CD14-positive monocyte (primary cell): ENCODE measurements around the gene GLIPR1. TPM values are rescaled to one million over a fixed set of nuclear protein-coding genes. Genes with fewer than 3 reads are reported as not detected.
"Not testable (repeated sequence)": the region's sequence is repeated elsewhere in the genome, so short reads cannot be mapped to it uniquely, and the experiment has no call there.

Experiments used
- DNase-seq, 3 donors: peaks; one replicate each; pipeline ENCODE4 v3.0.0-alpha.2; 2011 to 2022
- H2AFZ ChIP-seq: 2 replicates; pipeline ENCODE4 v1.6.0; 2012; ENCODE audit warnings: mild to moderate bottlenecking, low read depth, low read length, inconsistent platforms; ENCODE audit not compliant: insufficient read depth, poor library complexity, severe bottlenecking
- H3K27ac ChIP-seq, 2 donors: 1 replicate in 1 of 2; 2 replicates in 1 of 2; pipeline ENCODE4 v1.5.1; 2012 to 2013; ENCODE audit warnings: low read length in 2 of 2, control low read depth in 1 of 2, inconsistent platforms in 1 of 2, low read depth in 1 of 2, mild to moderate bottlenecking in 1 of 2
- H3K27me3 ChIP-seq, 2 donors: one replicate each; pipeline versions ENCODE4 v1.6.0 to v1.6.1; 2011 to 2013; ENCODE audit warnings: low read length in 2 of 2; ENCODE audit not compliant: control insufficient read depth in 2 of 2, insufficient read depth in 2 of 2
- H3K36me3 ChIP-seq, 2 donors: replicated peaks in 1 of 2; 1 replicate in 1 of 2; 2 replicates in 1 of 2; pipeline versions ENCODE4 v1.5.1 to v1.6.1; 2012 to 2013; ENCODE audit warnings: low read length in 2 of 2, control low read depth in 1 of 2, inconsistent platforms in 1 of 2, mild to moderate bottlenecking in 1 of 2; ENCODE audit not compliant: insufficient read depth in 2 of 2, control insufficient read depth in 1 of 2
- H3K4me1 ChIP-seq, 2 donors: 1 replicate in 1 of 2; 2 replicates in 1 of 2; pipeline versions ENCODE4 v1.5.1 to v1.6.1; 2012 to 2013; ENCODE audit warnings: low read length in 2 of 2, control low read depth in 1 of 2, inconsistent platforms in 1 of 2, mild to moderate bottlenecking in 1 of 2, moderate library complexity in 1 of 2; ENCODE audit not compliant: insufficient read depth in 2 of 2, control insufficient read depth in 1 of 2
- H3K4me2 ChIP-seq: replicated peaks from 2 replicates; pipeline ENCODE3; 2012; ENCODE audit warnings: low read length, moderate library complexity, mild to moderate bottlenecking; ENCODE audit not compliant: poor library complexity, severe bottlenecking; ENCODE audit errors: extremely low read depth
- H3K4me3 ChIP-seq, 3 experiments: fragments of 200-600 bp in 1 of 3; sonication (generic) in 1 of 3; replicated peaks in 1 of 3; 1 replicate in 2 of 3; 2 replicates in 1 of 3; pipeline ENCODE4 v1.5.1; 2011 to 2013; ENCODE audit warnings: low read length in 3 of 3, mild to moderate bottlenecking in 3 of 3, control low read depth in 2 of 3, low read depth in 2 of 3, inconsistent platforms in 1 of 3, moderate library complexity in 1 of 3
- H3K79me2 ChIP-seq: 2 replicates; pipeline ENCODE4 v1.6.0; 2012; ENCODE audit warnings: mild to moderate bottlenecking, control low read depth, inconsistent platforms, low read length, moderate library complexity; ENCODE audit not compliant: insufficient read depth
- H3K9ac ChIP-seq: 2 replicates; pipeline ENCODE4 v1.6.0; 2017; ENCODE audit warnings: low read length, mild to moderate bottlenecking; ENCODE audit not compliant: insufficient read depth, poor library complexity, severe bottlenecking
- H3K9me3 ChIP-seq, 2 donors: replicated peaks in 1 of 2; 1 replicate in 1 of 2; 2 replicates in 1 of 2; pipeline versions ENCODE4 v1.5.1 to v1.6.1; 2012 to 2013; ENCODE audit warnings: low read length in 2 of 2, control low read depth in 1 of 2; ENCODE audit not compliant: control insufficient read depth in 1 of 2, insufficient read depth in 1 of 2
- H4K20me1 ChIP-seq: 2 replicates; pipeline ENCODE4 v1.6.0; 2012; ENCODE audit warnings: mild to moderate bottlenecking, low read length, control low read depth, moderate library complexity; ENCODE audit not compliant: insufficient read depth
- H3K27ac Mint-ChIP-seq, 7 donors: one replicate each; pipeline ENCODE4 v1.8.0; 2020; ENCODE audit warnings: mild to moderate bottlenecking in 7 of 7, mixed read lengths in 7 of 7, moderate library complexity in 6 of 7, inconsistent platforms in 2 of 7
- H3K27me3 Mint-ChIP-seq, 3 donors: one replicate each; pipeline ENCODE4 v1.8.0; 2021 to 2022; ENCODE audit warnings: low read depth in 3 of 3, mild to moderate bottlenecking in 3 of 3, mixed read lengths in 3 of 3, moderate library complexity in 3 of 3, inconsistent platforms in 1 of 3
- H3K36me3 Mint-ChIP-seq, 2 donors: one replicate each; pipeline ENCODE4 v1.8.0; 2020; ENCODE audit warnings: mixed read lengths in 2 of 2, inconsistent platforms in 1 of 2, mild to moderate bottlenecking in 1 of 2
- H3K4me1 Mint-ChIP-seq: one replicate; pipeline ENCODE4 v1.8.0; 2020; ENCODE audit warnings: mild to moderate bottlenecking, mixed read lengths
- H3K4me3 Mint-ChIP-seq, 2 donors: one replicate each; pipeline ENCODE4 v1.8.0; 2020; ENCODE audit warnings: mild to moderate bottlenecking in 2 of 2, mixed read lengths in 2 of 2, moderate library complexity in 1 of 2
- H3K9me3 Mint-ChIP-seq, 7 donors: one replicate each; pipeline ENCODE4 v1.8.0; 2020 to 2022; ENCODE audit warnings: mixed read lengths in 7 of 7, mild to moderate bottlenecking in 6 of 7, moderate library complexity in 6 of 7, inconsistent platforms in 2 of 7
- WGBS: methylation state at CpG from one replicate; pipeline ENCODE4 v1.1.5; 2013; ENCODE audit warnings: missing lambda C conversion rate; ENCODE audit not compliant: insufficient coverage; 5-methylcytosine and 5-hydroxymethylcytosine counted together
- intact Hi-C, 2 donors: fragments of 100-400 bp; cut with micrococcal nuclease; formaldehyde crosslinking; loops; one replicate each; pipeline versions ENCODE4 v1.15.0 to v1.15.1; 2023
- polyA plus RNA-seq, 3 donors: library from polyadenylated mRNA; depleted of rRNA in 1 of 3; unstranded in 2 of 3; stranded (reverse) in 1 of 3; fragments of 300-500 nt in 2 of 3; fragments of >200 nt in 1 of 3; fragmentation: Illumina TruSeq in 2 of 3; gene quantifications; 1 replicate in 2 of 3; 2 replicates in 1 of 3; pipeline ENCODE4 v1.2.3, GENCODE V29; 2012 to 2021
- TF ChIP-seq, protein P1 (sequence below): fragments of 200-600 bp; IDR thresholded peaks from one replicate; pipeline ENCODE4 v1.8.0; 2022; ENCODE audit warnings: antibody characterized with exemption, mild to moderate bottlenecking

Gene GLIPR1
- polyA plus RNA-seq, 3 donors = 200 to 794 (median 687) TPM

DNA sequence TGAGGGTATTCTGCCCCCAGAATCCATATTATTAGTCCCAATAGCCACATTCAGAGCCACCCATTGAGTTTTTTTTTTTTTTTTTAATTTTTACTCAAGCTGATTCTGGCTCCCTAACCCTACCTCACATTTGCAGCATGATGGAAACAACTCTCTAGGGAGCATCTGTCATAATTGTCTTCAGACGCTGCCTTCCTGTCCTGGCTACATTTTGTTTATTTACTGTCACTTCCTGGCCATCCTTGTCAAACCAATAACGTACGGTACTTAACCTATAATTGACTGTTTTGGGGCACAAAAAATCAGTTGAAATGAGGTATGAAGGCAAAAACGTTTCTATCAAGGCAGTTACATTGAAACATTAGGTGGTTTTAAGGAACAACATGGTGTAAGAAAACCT is 2.1 kb downstream of the GLIPR1 start:
- WGBS = no CpG with 5 or more reads among the region's 4 CpGs
- peaks cover 0 to 4% (median 2%) of the 10 kb centered on the region in 7 donors for H3K9me3 Mint-ChIP-seq
- H3K27ac ChIP-seq = peak overlapping the region; percentile 44 to 95
- H3K4me1 ChIP-seq = peaks cover 62 to 86% of the 10 kb centered on the region in 2 donors
- H3K9ac ChIP-seq = peak overlapping the region; percentile 74
- peaks cover 48 to 50% of the 10 kb centered on the region in 2 donors for H3K36me3 Mint-ChIP-seq
- peaks cover 81% of the 10 kb centered on the region for H3K4me1 Mint-ChIP-seq
- H3K27me3 Mint-ChIP-seq = peaks cover 0 to 3% (median 0%) of the 10 kb centered on the region in 3 donors
- peak in 2 of 3 donors; percentile 17 to 22 for DNase-seq
- H3K4me3 ChIP-seq = peak overlapping the region; percentile 92 to 100 (median 97)
- peak overlapping the region; percentile 96 for H3K4me2 ChIP-seq
- peaks cover 29 to 43% of the 10 kb centered on the region in 2 donors for H3K36me3 ChIP-seq
- intact Hi-C loops = loop anchor here (10.0 kb wide), 2 partner anchors 148 to 552 kb away; partner anchors contain the start of genes CAPS2 (in 2 of the 2), GLIPR1L1 (in 2 of the 2) and PHLDA1 (in 1 of the 2)
- H3K4me3 Mint-ChIP-seq = peak overlapping the region; percentile 96 to 98
- H4K20me1 ChIP-seq = peaks cover 56% of the 10 kb centered on the region
- no peaks in the 10 kb centered on the region for H3K27me3 ChIP-seq
- peak overlapping the region; percentile 31 for H2AFZ ChIP-seq
- peaks cover 80% of the 10 kb centered on the region for H3K79me2 ChIP-seq
- TF ChIP-seq, protein P1, sequence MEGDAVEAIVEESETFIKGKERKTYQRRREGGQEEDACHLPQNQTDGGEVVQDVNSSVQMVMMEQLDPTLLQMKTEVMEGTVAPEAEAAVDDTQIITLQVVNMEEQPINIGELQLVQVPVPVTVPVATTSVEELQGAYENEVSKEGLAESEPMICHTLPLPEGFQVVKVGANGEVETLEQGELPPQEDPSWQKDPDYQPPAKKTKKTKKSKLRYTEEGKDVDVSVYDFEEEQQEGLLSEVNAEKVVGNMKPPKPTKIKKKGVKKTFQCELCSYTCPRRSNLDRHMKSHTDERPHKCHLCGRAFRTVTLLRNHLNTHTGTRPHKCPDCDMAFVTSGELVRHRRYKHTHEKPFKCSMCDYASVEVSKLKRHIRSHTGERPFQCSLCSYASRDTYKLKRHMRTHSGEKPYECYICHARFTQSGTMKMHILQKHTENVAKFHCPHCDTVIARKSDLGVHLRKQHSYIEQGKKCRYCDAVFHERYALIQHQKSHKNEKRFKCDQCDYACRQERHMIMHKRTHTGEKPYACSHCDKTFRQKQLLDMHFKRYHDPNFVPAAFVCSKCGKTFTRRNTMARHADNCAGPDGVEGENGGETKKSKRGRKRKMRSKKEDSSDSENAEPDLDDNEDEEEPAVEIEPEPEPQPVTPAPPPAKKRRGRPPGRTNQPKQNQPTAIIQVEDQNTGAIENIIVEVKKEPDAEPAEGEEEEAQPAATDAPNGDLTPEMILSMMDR = no peak
- H3K27ac Mint-ChIP-seq = peak overlapping the region; percentile 79 to 99 (median 93)
- no peaks in the 10 kb centered on the region for H3K9me3 ChIP-seq

DNA sequence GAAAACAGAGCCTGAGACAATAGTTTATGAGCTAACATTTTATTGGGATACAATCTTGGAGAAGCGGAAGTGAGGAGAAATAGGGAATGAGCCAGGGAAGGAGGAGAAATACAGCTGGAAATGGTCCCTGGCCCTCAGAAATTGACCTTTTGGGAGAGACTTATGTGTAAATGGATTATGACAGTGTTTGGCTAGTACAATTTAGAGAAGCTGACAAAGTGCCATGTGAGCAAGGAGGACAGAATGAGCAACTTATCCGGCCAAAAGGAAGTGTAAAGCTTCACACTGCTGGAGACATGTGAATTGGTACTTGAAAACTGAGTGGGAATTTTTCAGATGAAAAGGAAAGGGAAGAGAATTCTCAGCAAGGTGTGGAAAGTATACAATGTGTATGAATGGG is 2.9 kb downstream of the GLIPR1 start:
- DNase-seq = peak in 2 of 3 donors; percentile 38 to 61
- TF ChIP-seq, protein P1 = no peak
- Histone ChIP-seq H3K4me3 (peak overlapping the region; percentile 92 to 100 (median 97)), H4K20me1 (peaks cover 64% of the 10 kb centered on the region), H3K27me3 (no peaks in the 10 kb centered on the region), H3K9ac (peak overlapping the region; percentile 74), H3K36me3 (peaks cover 34 to 51% of the 10 kb centered on the region in 2 donors), H3K9me3 (no peaks in the 10 kb centered on the region), H3K27ac (peak overlapping the region in 1 of 2 donors; percentile 95), H3K79me2 (peaks cover 88% of the 10 kb centered on the region), H2AFZ (no peak overlapping the region), H3K4me1 (peaks cover 56 to 85% of the 10 kb centered on the region in 2 donors), H3K4me2 (peak overlapping the region; percentile 96)
- peaks cover 0 to 4% (median 2%) of the 10 kb centered on the region in 7 donors for H3K9me3 Mint-ChIP-seq
- H3K27ac Mint-ChIP-seq = peak overlapping the region in 6 of 7 donors; percentile 52 to 99 (median 94)
- 50% methylated on average over 2 of the region's 2 CpGs for WGBS
- peaks cover 83% of the 10 kb centered on the region for H3K4me1 Mint-ChIP-seq
- H3K36me3 Mint-ChIP-seq = peaks cover 55% of the 10 kb centered on the region in 2 donors
- H3K4me3 Mint-ChIP-seq = peak overlapping the region; percentile 96 to 98
- intact Hi-C loops = loop anchor here (10.0 kb wide), 2 partner anchors 149 to 551 kb away; partner anchors contain the start of genes CAPS2 (in 2 of the 2), GLIPR1L1 (in 2 of the 2) and PHLDA1 (in 1 of the 2)
- H3K27me3 Mint-ChIP-seq = peaks cover 0 to 3% (median 0%) of the 10 kb centered on the region in 3 donors

DNA sequence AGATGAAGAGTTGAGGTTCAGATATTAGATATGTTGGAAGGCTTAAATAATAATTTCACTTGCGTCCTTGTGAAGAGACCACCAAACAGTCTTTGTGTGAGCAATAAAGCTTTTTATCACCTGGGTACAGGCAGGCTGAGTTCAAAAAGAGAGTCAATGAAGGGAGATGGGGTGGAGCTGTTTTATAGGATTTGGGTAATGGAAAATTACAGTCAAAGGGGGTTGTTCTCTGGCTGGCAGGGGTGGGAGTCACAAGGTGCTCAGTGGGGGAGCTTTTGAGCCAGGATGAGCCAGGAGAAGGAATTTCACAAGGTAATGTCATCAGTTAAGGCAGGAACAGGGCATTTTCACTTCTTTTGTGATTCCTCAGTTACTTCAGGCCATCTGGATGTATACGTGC is 3.9 kb downstream of the GLIPR1 start:
- intact Hi-C loops = loop anchor here (10.0 kb wide), 2 partner anchors 150 to 550 kb away; partner anchors contain the start of genes CAPS2 (in 2 of the 2), GLIPR1L1 (in 2 of the 2) and PHLDA1 (in 1 of the 2)
- Histone ChIP-seq H3K27ac (peak overlapping the region in 1 of 2 donors; percentile 95), H3K36me3 (peaks cover 44 to 61% of the 10 kb centered on the region in 2 donors), H3K4me2 (peak overlapping the region; percentile 96), H4K20me1 (peaks cover 74% of the 10 kb centered on the region), H3K4me3 (peak overlapping the region in 1 of 3 experiments; percentile 97), H3K79me2 (peaks cover 93% of the 10 kb centered on the region), H3K4me1 (peaks cover 46 to 85% of the 10 kb centered on the region in 2 donors)
- H2AFZ ChIP-seq, H3K9me3 ChIP-seq, H3K27me3 Mint-ChIP-seq, H3K9me3 Mint-ChIP-seq, DNase-seq, H3K27me3 ChIP-seq, H3K9ac ChIP-seq: not testable (repeated sequence)
- Mint-ChIP-seq H3K4me1 (peaks cover 80% of the 10 kb centered on the region), H3K27ac (peak overlapping the region; percentile 48 to 94 (median 63)), H3K36me3 (peaks cover 60 to 63% of the 10 kb centered on the region in 2 donors), H3K4me3 (peak overlapping the region; percentile 37 to 96)
- WGBS = 100% methylated on average over 1 of the region's 2 CpGs
